K562 (cell line): ENCODE results near the gene TCF3. TPM values are rescaled to one million over a fixed set of nuclear protein-coding genes. Genes with fewer than 3 reads are reported as not detected.

ENCODE experiments used
- polyA plus RNA-seq, 8 experiments: library from polyadenylated mRNA; depleted of rRNA in 4 of 8; stranded (reverse) in 5 of 8; unstranded in 3 of 8; fragments of >200 nt; fragmentation: Nextera tagmentation in 2 of 8; fragmentation: Illumina TruSeq in 1 of 8; extraction: Ambion mirVana in 2 of 8; extraction: Trizol in 1 of 8; gene quantifications; 2 replicates each; pipeline versions ENCODE4 v1.2.1 to v1.2.3, GENCODE V29; 2011 to 2014; ENCODE audit warnings: inconsistent platforms in 1 of 8, missing spikeins in 1 of 8
- small RNA-seq: library from RNA; depleted of rRNA; stranded (forward); fragments of <200 nt; gene quantifications from one replicate; pipeline ENCODE3, GENCODE V24; 2014
- total RNA-seq, 7 experiments: library from RNA; depleted of rRNA in 6 of 7; stranded (reverse); fragments of >200 nt in 6 of 7; fragmentation: Illumina TruSeq in 2 of 7; extraction: Trizol in 2 of 7; gene quantifications; 2 replicates each; pipeline versions ENCODE4 v1.2.1 to v1.2.3, GENCODE V29; 2011 to 2021; ENCODE audit warnings: low replicate concordance in 1 of 7

The TCF3 gene
- total and polyA plus RNA-seq, 9 of the 15 experiments (the other 6 are each of a cell fraction or from before 2014, with no cell fraction given), result 5.6 to 259 (median 84.0) TPM

Small RNA genes within 50 kb of the gene (small RNA-seq; reads per million reads assigned to genes)
- gene AC005943.2, result not detected
- gene RN7SL477P, result not detected
- not detected for gene RNU6-1223P

Other genes starting within 250 kb of the TCF3 start
Only the 7 nearest of the 16 such genes appear.
- 3.0 and 4.7 TPM in 2 replicates for gene ADAMTSL5, start 139.6 kb downstream of the TCF3 start, total RNA-seq (2014; rRNA removed)
- gene ADAMTSL5, start 139.6 kb downstream of the TCF3 start, total RNA-seq (2014; rRNA removed; fragmentation: Illumina TruSeq; extraction: Trizol), result 1.2 and 1.8 TPM in 2 replicates
- 2.0 and 2.8 TPM in 2 replicates for gene ADAMTSL5, start 139.6 kb downstream of the TCF3 start, total RNA-seq (2015; rRNA removed; fragmentation: Illumina TruSeq; extraction: Trizol)
- 9.4 and 11.6 TPM in 2 replicates for gene ADAMTSL5, start 139.6 kb downstream of the TCF3 start, total RNA-seq (2021)
- 4.4 and 6.3 TPM in 2 replicates for gene ADAMTSL5, start 139.6 kb downstream of the TCF3 start, polyA plus RNA-seq (2011; rRNA removed)
- 4.1 and 5.0 TPM in 2 replicates for gene ADAMTSL5, start 139.6 kb downstream of the TCF3 start, polyA plus RNA-seq (2014; fragmentation: Illumina TruSeq; extraction: Trizol)
- 1 to 10 TPM; 1.0 to 1.3 TPM for gene ADAMTSL5, start 139.6 kb downstream of the TCF3 start, polyA plus RNA-seq (2014; fragmentation: Nextera tagmentation; extraction: Ambion mirVana)
- gene ADAMTSL5, start 139.6 kb downstream of the TCF3 start, polyA plus RNA-seq (2014; rRNA removed), result 8.4 and 9.8 TPM in 2 replicates
- gene PLK5, start 128.5 kb downstream of the TCF3 start, total RNA-seq (2014; rRNA removed), result 0.12 and 0.23 TPM in 2 replicates
- not detected in 2 replicates for gene PLK5, start 128.5 kb downstream of the TCF3 start, total RNA-seq (2014; rRNA removed; fragmentation: Illumina TruSeq; extraction: Trizol)
- gene PLK5, start 128.5 kb downstream of the TCF3 start, total RNA-seq (2015; rRNA removed; fragmentation: Illumina TruSeq; extraction: Trizol), result not detected in 2 replicates
- gene PLK5, start 128.5 kb downstream of the TCF3 start, total RNA-seq (2021), result 0.16 TPM in 1 of 2 replicates, not detected in the other
- gene PLK5, start 128.5 kb downstream of the TCF3 start, polyA plus RNA-seq (2011; rRNA removed), result 0.04 and 0.08 TPM in 2 replicates
- gene PLK5, start 128.5 kb downstream of the TCF3 start, polyA plus RNA-seq (2014; fragmentation: Illumina TruSeq; extraction: Trizol), result not detected in 2 replicates
- not detected for gene PLK5, start 128.5 kb downstream of the TCF3 start, polyA plus RNA-seq (2014; fragmentation: Nextera tagmentation; extraction: Ambion mirVana)
- 0.07 and 0.27 TPM in 2 replicates for gene PLK5, start 128.5 kb downstream of the TCF3 start, polyA plus RNA-seq (2014; rRNA removed)
- 39.3 and 48.8 TPM in 2 replicates for gene MEX3D, start 84.3 kb downstream of the TCF3 start, total RNA-seq (2014; rRNA removed)
- 5.7 and 6.5 TPM in 2 replicates for gene MEX3D, start 84.3 kb downstream of the TCF3 start, total RNA-seq (2014; rRNA removed; fragmentation: Illumina TruSeq; extraction: Trizol)
- 9.5 and 9.8 TPM in 2 replicates for gene MEX3D, start 84.3 kb downstream of the TCF3 start, total RNA-seq (2015; rRNA removed; fragmentation: Illumina TruSeq; extraction: Trizol)
- 34.0 and 35.9 TPM in 2 replicates for gene MEX3D, start 84.3 kb downstream of the TCF3 start, total RNA-seq (2021)
- 2.6 and 3.3 TPM in 2 replicates for gene MEX3D, start 84.3 kb downstream of the TCF3 start, polyA plus RNA-seq (2011; rRNA removed)
- 2.6 and 4.4 TPM in 2 replicates for gene MEX3D, start 84.3 kb downstream of the TCF3 start, polyA plus RNA-seq (2014; fragmentation: Illumina TruSeq; extraction: Trizol)
- gene MEX3D, start 84.3 kb downstream of the TCF3 start, polyA plus RNA-seq (2014; fragmentation: Nextera tagmentation; extraction: Ambion mirVana), result 1 to 10 TPM; 1.7 to 1.9 TPM
- 11.6 and 11.9 TPM in 2 replicates for gene MEX3D, start 84.3 kb downstream of the TCF3 start, polyA plus RNA-seq (2014; rRNA removed)
- gene MBD3, start 59.8 kb downstream of the TCF3 start, total RNA-seq (2014; rRNA removed), result 135 and 157 TPM in 2 replicates
- gene MBD3, start 59.8 kb downstream of the TCF3 start, total RNA-seq (2014; rRNA removed; fragmentation: Illumina TruSeq; extraction: Trizol), result 11.4 and 12.6 TPM in 2 replicates
- 51.9 and 62.9 TPM in 2 replicates for gene MBD3, start 59.8 kb downstream of the TCF3 start, total RNA-seq (2015; rRNA removed; fragmentation: Illumina TruSeq; extraction: Trizol)
- 114 and 137 TPM in 2 replicates for gene MBD3, start 59.8 kb downstream of the TCF3 start, total RNA-seq (2021)
- gene MBD3, start 59.8 kb downstream of the TCF3 start, polyA plus RNA-seq (2011; rRNA removed), result 30.9 and 37.9 TPM in 2 replicates
- 7.7 and 39.8 TPM in 2 replicates for gene MBD3, start 59.8 kb downstream of the TCF3 start, polyA plus RNA-seq (2014; fragmentation: Illumina TruSeq; extraction: Trizol)
- under 1 TPM; 0.24 to 0.52 TPM for gene MBD3, start 59.8 kb downstream of the TCF3 start, polyA plus RNA-seq (2014; fragmentation: Nextera tagmentation; extraction: Ambion mirVana)
- gene MBD3, start 59.8 kb downstream of the TCF3 start, polyA plus RNA-seq (2014; rRNA removed), result 94.4 and 103 TPM in 2 replicates
- 203 and 259 TPM in 2 replicates for gene UQCR11, start 47.2 kb downstream of the TCF3 start, total RNA-seq (2014; rRNA removed)
- gene UQCR11, start 47.2 kb downstream of the TCF3 start, total RNA-seq (2014; rRNA removed; fragmentation: Illumina TruSeq; extraction: Trizol), result 62.7 and 65.9 TPM in 2 replicates
- gene UQCR11, start 47.2 kb downstream of the TCF3 start, total RNA-seq (2015; rRNA removed; fragmentation: Illumina TruSeq; extraction: Trizol), result 94.2 and 104 TPM in 2 replicates
- 355 and 411 TPM in 2 replicates for gene UQCR11, start 47.2 kb downstream of the TCF3 start, total RNA-seq (2021)
- 390 and 494 TPM in 2 replicates for gene UQCR11, start 47.2 kb downstream of the TCF3 start, polyA plus RNA-seq (2011; rRNA removed)
- gene UQCR11, start 47.2 kb downstream of the TCF3 start, polyA plus RNA-seq (2014; fragmentation: Illumina TruSeq; extraction: Trizol), result 57.6 and 122 TPM in 2 replicates
- gene UQCR11, start 47.2 kb downstream of the TCF3 start, polyA plus RNA-seq (2014; fragmentation: Nextera tagmentation; extraction: Ambion mirVana), result 100 to 1,000 TPM; 225 to 394 TPM
- 329 and 366 TPM in 2 replicates for gene UQCR11, start 47.2 kb downstream of the TCF3 start, polyA plus RNA-seq (2014; rRNA removed)
- not detected in 2 replicates for gene ONECUT3, start 100.9 kb upstream of the TCF3 start, total RNA-seq (2014; rRNA removed)
- not detected in 2 replicates for gene ONECUT3, start 100.9 kb upstream of the TCF3 start, total RNA-seq (2014; rRNA removed; fragmentation: Illumina TruSeq; extraction: Trizol)
- not detected in 2 replicates for gene ONECUT3, start 100.9 kb upstream of the TCF3 start, total RNA-seq (2015; rRNA removed; fragmentation: Illumina TruSeq; extraction: Trizol)
- not detected in 2 replicates for gene ONECUT3, start 100.9 kb upstream of the TCF3 start, total RNA-seq (2021)
- 0.01 TPM in 1 of 2 replicates, not detected in the other for gene ONECUT3, start 100.9 kb upstream of the TCF3 start, polyA plus RNA-seq (2011; rRNA removed)
- gene ONECUT3, start 100.9 kb upstream of the TCF3 start, polyA plus RNA-seq (2014; fragmentation: Illumina TruSeq; extraction: Trizol), result not detected in 2 replicates
- not detected for gene ONECUT3, start 100.9 kb upstream of the TCF3 start, polyA plus RNA-seq (2014; fragmentation: Nextera tagmentation; extraction: Ambion mirVana)
- gene ONECUT3, start 100.9 kb upstream of the TCF3 start, polyA plus RNA-seq (2014; rRNA removed), result not detected in 2 replicates
- 3.2 and 5.0 TPM in 2 replicates for gene ATP8B3, start 159.7 kb upstream of the TCF3 start, total RNA-seq (2014; rRNA removed)
- gene ATP8B3, start 159.7 kb upstream of the TCF3 start, total RNA-seq (2014; rRNA removed; fragmentation: Illumina TruSeq; extraction: Trizol), result 3.2 and 3.6 TPM in 2 replicates
- 3.8 and 4.3 TPM in 2 replicates for gene ATP8B3, start 159.7 kb upstream of the TCF3 start, total RNA-seq (2015; rRNA removed; fragmentation: Illumina TruSeq; extraction: Trizol)
- 12.3 and 13.2 TPM in 2 replicates for gene ATP8B3, start 159.7 kb upstream of the TCF3 start, total RNA-seq (2021)
- 8.3 and 13.2 TPM in 2 replicates for gene ATP8B3, start 159.7 kb upstream of the TCF3 start, polyA plus RNA-seq (2011; rRNA removed)
- 6.0 and 6.4 TPM in 2 replicates for gene ATP8B3, start 159.7 kb upstream of the TCF3 start, polyA plus RNA-seq (2014; fragmentation: Illumina TruSeq; extraction: Trizol)
- gene ATP8B3, start 159.7 kb upstream of the TCF3 start, polyA plus RNA-seq (2014; fragmentation: Nextera tagmentation; extraction: Ambion mirVana), result 1 to 10 TPM; 1.2 to 2.2 TPM
- 10.1 and 11.9 TPM in 2 replicates for gene ATP8B3, start 159.7 kb upstream of the TCF3 start, polyA plus RNA-seq (2014; rRNA removed)